Activated T-helper 1 cell treated with anti-CD3 and anti-CD28 coated beads, Interleukin-2, amount 50 U/mL, for 16 hours (primary cell): ENCODE data around the gene CYP2U1.
"Not testable (repeated sequence)": the region's sequence is repeated elsewhere in the genome, so short reads cannot be mapped to it uniquely, and the experiment has no call there.

Experiments
- DNase-seq, 2 donors: peaks; one replicate each; pipeline ENCODE4 v3.0.0-alpha.2; 2020; ENCODE audit warnings: low read depth in 1 of 2, low spot score in 1 of 2

The CYP2U1 gene

GRCh38 chr4:107917500-107917899 is 13.8 kb upstream of the CYP2U1 start:
- no peak for DNase-seq

GRCh38 chr4:107922486-107923473 is 8.6 kb upstream of the CYP2U1 start:
- no peak for DNase-seq

- not testable (repeated sequence) for DNase-seq
Measured at GRCh38 chr4:107925713-107926112, 5.6 kb upstream of the CYP2U1 start.

DNA sequence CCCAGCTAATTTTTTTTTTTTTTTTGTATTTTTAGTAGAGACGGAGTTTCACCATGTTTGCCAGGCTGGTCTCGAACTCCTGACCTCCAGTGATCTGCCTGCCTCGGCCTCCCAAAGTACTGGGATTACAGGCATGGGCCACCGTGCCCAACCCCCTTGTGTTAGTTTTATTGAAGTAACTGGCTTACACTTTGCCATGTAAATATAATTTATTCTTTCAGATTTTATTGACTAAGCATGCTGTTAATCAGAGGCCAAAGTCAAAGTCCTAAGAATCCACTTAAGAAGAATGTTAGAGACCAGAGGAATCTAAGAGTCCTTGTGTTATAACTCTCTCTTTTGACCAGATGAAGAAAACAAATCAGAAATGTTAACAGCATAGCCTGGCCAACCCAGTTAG is 4.5 kb upstream of the CYP2U1 start:
- not testable (repeated sequence) for DNase-seq

- peak; percentile 8 for DNase-seq
Measured at GRCh38 chr4:107931775-107932321, 499 bp downstream of the CYP2U1 start.

DNA sequence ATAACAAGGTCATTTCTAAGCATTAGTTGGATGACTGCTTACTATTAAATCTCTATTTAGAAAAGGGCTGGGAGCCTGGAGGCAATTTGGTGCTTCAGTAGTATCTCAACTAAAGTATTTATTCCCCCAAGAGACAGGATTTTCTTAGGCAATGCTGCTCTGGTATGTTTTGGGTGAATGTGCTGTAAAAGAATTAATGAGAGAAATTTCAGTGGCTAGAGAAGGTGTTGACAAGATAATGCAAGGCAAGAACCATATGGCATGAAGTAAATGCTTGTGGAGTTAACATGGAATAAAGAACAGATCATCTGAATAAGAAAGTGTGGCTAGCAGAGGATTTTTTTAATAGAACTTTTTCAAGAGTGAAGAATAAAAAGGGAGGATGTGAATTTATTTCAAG is 3.9 kb downstream of the CYP2U1 start:
- no peak for DNase-seq

DNA sequence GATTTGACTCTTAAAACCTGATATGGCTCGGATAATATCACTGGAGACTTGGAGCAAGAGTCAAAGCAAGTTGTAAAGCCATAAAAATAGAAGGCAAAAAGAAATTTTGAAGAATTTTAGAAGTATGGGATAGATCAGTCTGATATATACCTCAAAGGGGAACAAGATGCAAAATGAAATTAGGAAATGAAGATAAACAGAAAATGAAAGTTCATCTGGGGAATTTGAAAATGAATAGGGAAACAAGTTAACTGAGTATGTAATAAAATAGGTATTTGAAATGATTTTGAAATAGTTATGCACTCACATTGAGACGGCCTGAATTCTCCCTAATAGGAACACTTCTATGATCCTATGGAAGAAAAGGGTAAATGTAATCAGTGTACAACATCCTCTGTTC is 5.7 kb downstream of the CYP2U1 start:
- DNase-seq, result no peak

GRCh38 chr4:107939307-107939706 is 8.0 kb downstream of the CYP2U1 start:
- DNase-seq, result no peak

DNA sequence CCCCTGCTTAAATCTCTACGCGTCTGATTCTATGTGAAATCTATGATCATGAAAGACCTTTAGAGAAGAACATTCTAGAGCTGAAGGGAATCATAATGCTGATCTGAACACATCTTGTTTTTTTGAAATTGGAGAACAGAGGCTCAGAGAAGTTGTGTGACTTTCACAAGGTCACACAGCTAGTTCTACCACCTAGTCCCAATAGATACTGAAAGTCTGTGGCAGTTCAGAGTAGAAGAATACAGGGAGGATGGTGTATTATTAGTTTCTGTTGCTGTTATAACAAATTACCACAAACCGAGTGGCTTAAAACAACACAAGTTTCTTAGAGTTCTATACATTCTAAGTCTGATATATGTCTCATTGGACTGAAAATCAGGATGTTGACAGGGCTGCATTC is 14.5 kb downstream of the CYP2U1 start:
- DNase-seq, result no peak

GRCh38 chr4:107950746-107951540 is 19.6 kb downstream of the CYP2U1 start:
- no peak for DNase-seq

GRCh38 chr4:107951551-107951950 is 20.2 kb downstream of the CYP2U1 start:
- DNase-seq, result no peak

GRCh38 chr4:107956011-107956410 is 24.7 kb downstream of the CYP2U1 start:
- DNase-seq, result no peak

GRCh38 chr4:107966903-107967302 is 35.6 kb downstream of the CYP2U1 start:
- DNase-seq, result no peak

DNA sequence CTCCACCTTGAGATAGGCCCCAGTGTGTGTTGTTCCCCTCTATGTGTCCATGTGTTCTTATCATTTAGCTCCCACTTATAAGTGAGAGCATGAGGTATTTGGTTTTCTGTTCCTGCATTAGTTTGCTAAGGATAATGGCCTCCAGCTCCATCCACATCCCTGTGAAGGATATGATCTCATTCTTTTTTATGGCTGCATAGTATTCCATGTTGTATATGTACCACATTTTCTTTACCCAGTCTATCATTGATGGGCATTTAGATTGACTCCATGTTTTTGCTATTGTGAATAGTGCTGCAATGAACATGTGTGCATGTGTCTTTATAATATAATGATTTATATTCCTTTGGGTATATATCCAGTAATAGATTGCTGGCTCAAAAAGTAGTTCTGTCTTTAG is 36.2 kb downstream of the CYP2U1 start:
- not testable (repeated sequence) for DNase-seq

DNA sequence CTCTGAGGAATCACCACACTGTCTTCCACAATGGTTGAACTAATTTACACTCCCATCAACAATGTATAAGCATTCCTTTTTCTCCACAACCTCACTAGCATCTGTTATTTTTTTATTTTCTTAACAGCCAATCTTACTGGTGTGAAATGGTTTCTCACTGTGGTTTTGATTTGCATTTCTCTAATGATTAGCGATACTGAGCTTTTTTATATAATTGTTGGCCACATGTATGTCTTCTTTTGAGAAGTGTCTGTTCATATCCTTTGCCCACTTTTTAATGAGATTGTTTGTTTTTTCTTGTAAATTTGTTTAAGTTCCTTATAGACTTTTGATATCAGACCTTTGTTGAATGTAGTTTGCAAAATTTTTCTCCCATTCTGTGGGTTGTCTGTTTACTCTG is 36.6 kb downstream of the CYP2U1 start:
- DNase-seq, result not testable (repeated sequence)

DNA sequence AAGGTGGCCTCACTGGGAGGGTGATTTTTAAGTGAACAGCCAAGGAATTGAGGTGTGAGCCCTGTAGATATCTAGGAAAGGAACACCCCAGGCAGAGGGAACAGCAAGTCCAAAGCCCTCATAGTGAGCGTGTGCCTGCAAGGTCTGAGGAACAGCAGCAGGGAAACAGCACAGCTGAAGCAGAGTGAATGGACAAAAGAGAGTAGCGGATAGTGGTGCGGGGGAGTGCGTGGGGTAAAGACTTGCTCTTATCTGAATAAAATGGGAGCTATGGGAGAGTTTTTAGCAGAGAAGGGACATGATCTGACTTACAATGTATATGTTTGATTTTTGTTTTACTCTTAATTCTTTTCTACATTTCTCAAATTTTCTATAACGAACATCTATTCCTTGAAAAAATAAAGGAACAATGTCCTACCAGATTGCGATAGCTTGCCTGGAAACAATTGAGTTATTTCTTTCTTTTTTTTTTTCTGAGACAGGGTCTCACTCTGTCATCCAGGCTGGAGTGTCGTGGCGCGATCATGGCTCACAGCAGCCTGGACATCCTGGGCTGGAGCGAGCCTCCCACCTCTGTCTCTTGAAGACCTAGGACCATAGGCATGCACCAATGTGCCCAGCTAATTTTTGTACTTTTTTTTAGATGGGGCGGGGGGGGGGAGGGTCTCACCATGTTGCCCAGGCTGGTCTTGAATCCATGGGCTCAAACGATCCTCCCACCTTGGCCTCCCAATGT is 38.9 kb downstream of the CYP2U1 start:
- DNase-seq, result no peak

DNA sequence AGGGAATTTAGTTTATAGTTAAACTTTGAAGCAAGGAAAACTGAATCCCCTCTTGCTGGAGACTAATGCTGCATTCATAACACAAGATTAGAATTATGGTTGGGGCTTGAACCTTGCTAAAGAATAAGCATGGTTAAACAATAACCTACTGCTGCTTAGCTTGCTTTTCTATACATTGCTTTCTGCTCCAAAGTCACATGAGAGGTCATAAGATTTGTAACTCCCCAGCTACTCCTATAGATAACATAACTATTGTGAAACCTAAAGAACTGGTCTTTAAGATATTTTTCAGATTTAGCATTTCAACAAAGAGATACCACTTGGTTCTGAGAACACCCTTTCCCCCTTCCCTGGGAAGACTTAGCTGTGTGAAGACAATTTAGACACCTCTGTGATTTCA is 41.3 kb downstream of the CYP2U1 start:
- DNase-seq, result no peak

- DNase-seq, result no peak
Measured at GRCh38 chr4:107974523-107974922, 43.2 kb downstream of the CYP2U1 start.

DNA sequence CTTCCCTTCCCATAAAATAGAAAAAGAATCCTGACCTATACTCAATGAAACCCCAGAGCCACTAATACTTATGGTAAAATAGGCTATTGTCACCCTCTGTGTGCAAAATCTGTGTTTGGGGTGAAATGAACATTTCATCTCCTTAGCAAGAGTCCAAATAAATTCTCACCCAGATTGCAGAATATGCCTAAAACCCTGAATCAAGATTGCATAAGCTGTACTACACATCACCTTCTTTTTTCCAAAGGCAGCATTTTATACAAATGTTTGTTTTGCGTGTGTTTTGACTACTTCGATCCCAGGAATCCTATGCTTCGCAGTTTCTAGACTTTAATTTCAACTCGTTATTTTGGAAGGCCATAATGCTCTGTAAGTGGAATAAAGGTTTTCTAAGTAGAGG is 46.1 kb downstream of the CYP2U1 start:
- DNase-seq, result no peak

GRCh38 chr4:107977966-107978705 is 46.8 kb downstream of the CYP2U1 start:
- no peak for DNase-seq
